ENCODE data around the gene MTFR2. TPM values are rescaled to one million over a fixed set of nuclear protein-coding genes. Genes with fewer than 3 reads are reported as not detected.

The MTFR2 gene
- total RNA-seq, 1 experiment from 2014 or later = 6.2 TPM

GRCh38 chr6:136226674-136227377 lies 23.3 kb downstream of the MTFR2 start:
- Histone ChIP-seq H3K36me3 (ENCODE audit: low read depth, low read length) (no peaks in the 10 kb centered on the region; the same call in 1 of the 2 replicates), H3K27me3 (ENCODE audit: low read length) (no peaks in the 10 kb centered on the region), H3K27ac (ENCODE audit: low read length) (no peak overlapping the region), H3K9me2 (replicated peaks; ENCODE audit: low read length) (no peaks in the 10 kb centered on the region), H3K9me3 (ENCODE audit: low read length) (no peaks in the 10 kb centered on the region), H3K4me3 (ENCODE audit: low read length) (peak overlapping the region; percentile 44; the same call in 1 of the 2 replicates), H3K9ac (ENCODE audit: low read length) (no peak overlapping the region), H3F3A (ENCODE audit: low read length, unreplicated experiment) (no peaks in the 10 kb centered on the region), H3K4me2 (ENCODE audit: low read length) (peak overlapping the region; percentile 65), H3K79me2 (ENCODE audit: low read length) (no peaks in the 10 kb centered on the region), H2AFZ (ENCODE audit: low read length) (peak overlapping the region; percentile 67), H3K4me1 (ENCODE audit: insufficient read depth, low read length) (no peaks in the 10 kb centered on the region), H4K20me1 (ENCODE audit: low read length) (no peaks in the 10 kb centered on the region)
- ChIA-PET POLR2A (ENCODE audit: unreplicated experiment) (no interaction called here), CTCF (interaction anchor here (0.6 to 0.7 kb wide), 3 partner anchors 12 to 305 kb away, joined by 3 read pairs; no protein-coding TSS in a partner anchor)
- TF ChIP-seq, protein P1, sequence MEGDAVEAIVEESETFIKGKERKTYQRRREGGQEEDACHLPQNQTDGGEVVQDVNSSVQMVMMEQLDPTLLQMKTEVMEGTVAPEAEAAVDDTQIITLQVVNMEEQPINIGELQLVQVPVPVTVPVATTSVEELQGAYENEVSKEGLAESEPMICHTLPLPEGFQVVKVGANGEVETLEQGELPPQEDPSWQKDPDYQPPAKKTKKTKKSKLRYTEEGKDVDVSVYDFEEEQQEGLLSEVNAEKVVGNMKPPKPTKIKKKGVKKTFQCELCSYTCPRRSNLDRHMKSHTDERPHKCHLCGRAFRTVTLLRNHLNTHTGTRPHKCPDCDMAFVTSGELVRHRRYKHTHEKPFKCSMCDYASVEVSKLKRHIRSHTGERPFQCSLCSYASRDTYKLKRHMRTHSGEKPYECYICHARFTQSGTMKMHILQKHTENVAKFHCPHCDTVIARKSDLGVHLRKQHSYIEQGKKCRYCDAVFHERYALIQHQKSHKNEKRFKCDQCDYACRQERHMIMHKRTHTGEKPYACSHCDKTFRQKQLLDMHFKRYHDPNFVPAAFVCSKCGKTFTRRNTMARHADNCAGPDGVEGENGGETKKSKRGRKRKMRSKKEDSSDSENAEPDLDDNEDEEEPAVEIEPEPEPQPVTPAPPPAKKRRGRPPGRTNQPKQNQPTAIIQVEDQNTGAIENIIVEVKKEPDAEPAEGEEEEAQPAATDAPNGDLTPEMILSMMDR (conservative IDR thresholded peaks at IDR 0.05; ENCODE audit: low read depth, low read length) = no peak
- no peak for TF ChIP-seq EZH2 (IDR thresholded peaks at IDR 0.05; ENCODE audit: low read length, unreplicated experiment)
- DNase-seq (no peak), ATAC-seq (peak; percentile 38)
- BruUV-seq (replicated peaks) = no TSS peak
- intact Hi-C loops (cut with micrococcal nuclease) = loop anchor here (1.0 to 10.0 kb wide), 7 partner anchors 144 to 776 kb away; no protein-coding TSS in a partner anchor

GRCh38 chr6:136226027-136226673 lies 24.0 kb downstream of the MTFR2 start:
- no peaks in the 10 kb centered on the region for H3K9me2 ChIP-seq (replicated peaks; ENCODE audit: low read length)
- H3F3A ChIP-seq (ENCODE audit: low read length, unreplicated experiment) = no peaks in the 10 kb centered on the region
- H3K27me3 ChIP-seq (ENCODE audit: low read length) = no peaks in the 10 kb centered on the region
- H2AFZ ChIP-seq (ENCODE audit: low read length) = peak overlapping the region; percentile 67
- CTCF ChIA-PET = interaction anchor here (0.6 to 0.7 kb wide), 3 partner anchors 11 to 305 kb away, joined by 3 read pairs; no protein-coding TSS in a partner anchor
- no peaks in the 10 kb centered on the region for H3K9me3 ChIP-seq (ENCODE audit: low read length)
- TF ChIP-seq, protein P1 (conservative IDR thresholded peaks at IDR 0.05; ENCODE audit: low read depth, low read length) = peak; percentile 97
- TF ChIP-seq EZH2 (IDR thresholded peaks at IDR 0.05; ENCODE audit: low read length, unreplicated experiment) (no peak), EZH2phosphoT487 (IDR thresholded peaks at IDR 0.05; ENCODE audit: borderline replicate concordance, low read length) (no peak)
- no peak overlapping the region for H3K27ac ChIP-seq (ENCODE audit: low read length)
- BruUV-seq (replicated peaks) = no TSS peak
- H3K9ac ChIP-seq (ENCODE audit: low read length) = no peak overlapping the region
- POLR2A ChIA-PET (ENCODE audit: unreplicated experiment) = no interaction called here
- no peaks in the 10 kb centered on the region; the same call in 1 of the 2 replicates for H3K36me3 ChIP-seq (ENCODE audit: low read depth, low read length)
- ATAC-seq (peak; percentile 68), DNase-seq (peak; percentile 68)
- H4K20me1 ChIP-seq (ENCODE audit: low read length) = no peaks in the 10 kb centered on the region
- H3K79me2 ChIP-seq (ENCODE audit: low read length) = no peaks in the 10 kb centered on the region
- peak overlapping the region; percentile 44; the same call in 1 of the 2 replicates for H3K4me3 ChIP-seq (ENCODE audit: low read length)
- intact Hi-C loops (cut with micrococcal nuclease) = loop anchor here (1.0 to 10.0 kb wide), 7 partner anchors 143 to 775 kb away; no protein-coding TSS in a partner anchor
- H3K4me1 ChIP-seq (ENCODE audit: insufficient read depth, low read length) = no peaks in the 10 kb centered on the region
- peak overlapping the region; percentile 65 for H3K4me2 ChIP-seq (ENCODE audit: low read length)

Measured in PC-3 (cell line).